Choroid plexus epithelial cell (primary cell): ENCODE measurements around the gene TPO.
"Not testable (repeated sequence)": the region's sequence is repeated elsewhere in the genome, so short reads cannot be mapped to it uniquely, and the experiment has no call there.

Experiments used
- DNase-seq: peaks from one replicate; pipeline ENCODE4 v3.0.0-alpha.2; 2010; ENCODE audit warnings: low read depth
- H3K4me3 ChIP-seq: 2 replicates; pipeline ENCODE4 v1.5.1; 2011; ENCODE audit warnings: low read depth, mild to moderate bottlenecking, control low read depth, low read length, moderate library complexity
- CTCF ChIP-seq: conservative IDR thresholded peaks from 2 replicates; pipeline ENCODE4 v1.5.1; 2011; ENCODE audit warnings: low read depth, mild to moderate bottlenecking, control low read depth, inconsistent platforms, low read length, moderate library complexity

Gene TPO

GRCh38 chr2:1569879-1570450 lies 156.7 kb downstream of the TPO start:
- DNase-seq = no peak
- no peak for TF ChIP-seq CTCF
- no peak overlapping the region for H3K4me3 ChIP-seq

- H3K4me3 ChIP-seq = no peak overlapping the region
- no peak for TF ChIP-seq CTCF
- no peak for DNase-seq
These were observed 158.5 kb downstream of the TPO start for GRCh38 chr2:1571477-1572417.

GRCh38 chr2:1572638-1573037 lies 159.4 kb downstream of the TPO start:
- TF ChIP-seq CTCF = no peak
- H3K4me3 ChIP-seq = no peak overlapping the region
- DNase-seq = peak; percentile 62

- DNase-seq = no peak
- H3K4me3 ChIP-seq = no peak overlapping the region
- no peak for TF ChIP-seq CTCF
These were observed 164.6 kb downstream of the TPO start for GRCh38 chr2:1577846-1578245.

- not testable (repeated sequence) for DNase-seq, H3K4me3 ChIP-seq
These were observed 168.1 kb downstream of the TPO start for GRCh38 chr2:1581257-1581964.

GRCh38 chr2:1581965-1582625 lies 168.8 kb downstream of the TPO start:
- no peak overlapping the region for H3K4me3 ChIP-seq
- no peak for DNase-seq
- no peak for TF ChIP-seq CTCF

- DNase-seq = no peak
- TF ChIP-seq CTCF = no peak
- no peak overlapping the region for H3K4me3 ChIP-seq
These were observed 169.7 kb downstream of the TPO start for GRCh38 chr2:1582891-1583341.
